GM21825 (cell line): Measurements from ENCODE around the gene DDX28.

Experiments
- ATAC-seq: cut with Tn5 transposase; IDR thresholded peaks from one replicate; pipeline ENCODE4 v1.9.1; 2021; ENCODE audit warnings: mild to moderate bottlenecking, moderate library complexity; ENCODE audit not compliant: unreplicated experiment

Gene DDX28

GRCh38 chr16:67971111-67971510 is 51.9 kb downstream of the DDX28 start:
- ATAC-seq, result no peak
